Adrenal gland (tissue), 12 donors: ENCODE data around the gene GRIK1. TPM values are rescaled to one million over a fixed set of nuclear protein-coding genes. Genes with fewer than 3 reads are reported as not detected.

Experiments
- DNase-seq, 7 donors: peaks; one replicate each; pipeline ENCODE4 v3.0.0-alpha.2; 2019 to 2020
- H3K27ac ChIP-seq, 5 donors: fragments of 200-600 bp; sonication (generic) in 4 of 5; 1 replicate in 3 of 5; 2 replicates in 2 of 5; pipeline versions ENCODE4 v1.5.1 to v1.8.0; 2016 to 2020; ENCODE audit warnings: mild to moderate bottlenecking in 1 of 5
- H3K27me3 ChIP-seq: fragments of 200-600 bp; 2 replicates; pipeline ENCODE4 v1.8.0; 2021
- H3K36me3 ChIP-seq, 2 donors: fragments of 200-600 bp; replicated peaks in 1 of 2; 1 replicate in 1 of 2; 2 replicates in 1 of 2; pipeline versions ENCODE4 v1.5.1 to v1.8.0; 2018 to 2022
- H3K4me1 ChIP-seq, 2 donors: fragments of 200-600 bp; replicated peaks in 1 of 2; 1 replicate in 1 of 2; 2 replicates in 1 of 2; pipeline versions ENCODE4 v1.5.1 to v1.8.0; 2018 to 2021
- H3K4me3 ChIP-seq, 4 donors: fragments of 200-600 bp; sonication (generic) in 3 of 4; one replicate each; pipeline ENCODE4 v1.5.1; 2016 to 2018
- H3K9me3 ChIP-seq, 3 donors: fragments of 200-600 bp; sonication (generic) in 1 of 3; replicated peaks in 1 of 3; 1 replicate in 2 of 3; 2 replicates in 1 of 3; pipeline versions ENCODE4 v1.5.1 to v1.8.0; 2016 to 2021
- CTCF ChIP-seq, 6 experiments: fragments of 450-650 bp in 4 of 6; fragments of 200-600 bp in 2 of 6; sonication (generic) in 1 of 6; IDR thresholded peaks; 1 replicate in 5 of 6; 2 replicates in 1 of 6; pipeline versions ENCODE4 v1.5.1 to v1.8.0; 2016 to 2021; ENCODE audit warnings: antibody characterized with exemption in 6 of 6, mild to moderate bottlenecking in 2 of 6, moderate library complexity in 1 of 6
- POLR2A ChIP-seq, 2 donors: fragments of 450-650 bp; IDR thresholded peaks; one replicate each; pipeline ENCODE4 v1.6.1; 2017; ENCODE audit warnings: antibody characterized with exemption in 2 of 2, mild to moderate bottlenecking in 2 of 2, moderate library complexity in 1 of 2
- WGBS, 4 donors: extraction: QIAGEN DNeasy Blood & Tissue Kit in 2 of 4; methylation state at CpG; one replicate each; pipeline versions ENCODE4 v1.1.5 to v1.1.7; 2013 to 2017; 5-methylcytosine and 5-hydroxymethylcytosine counted together
- intact Hi-C, 2 donors: fragments of 100-400 bp; cut with DNase I; formaldehyde crosslinking; loops; one replicate each; pipeline versions ENCODE4 v1.14.1 to v1.15.0; 2022 to 2023
- polyA plus RNA-seq, 3 donors: library from polyadenylated mRNA; stranded (reverse); fragments of 200-250 nt in 2 of 3; fragments of 350-450 nt in 1 of 3; fragmentation: Illumina TruSeq in 1 of 3; extraction: RNeasy Lipid Tissue Mini Kit (QIAGEN cat#74804) in 1 of 3; gene quantifications; one replicate each; pipeline ENCODE4 v1.2.3, GENCODE V29; 2013 to 2014
- total RNA-seq, 9 donors: library from RNA; depleted of rRNA in 4 of 9; stranded (reverse); fragments of >200 nt in 4 of 9; fragments of 120-200 nt in 1 of 9; fragmentation: NEBNext Ultra II Directional in 1 of 9; extraction: Animal tissue kit (Norgen Biotek cat#: 25700) in 1 of 9; gene quantifications; one replicate each; pipeline versions ENCODE4 v1.1.0 to v1.2.4, GENCODE V29; 2013 to 2023
- donor health status: healthy with polysubstance abuse.
- donor health status: Bipolar disorder and iron deficiency.
- donor health status: DM: yes; HTN: yes; CAD: no.
- donor health status: DM: no; HTN: no; CAD: no.
- donor health status: DM: no; HTN: no; CAD: no.
- donor health status: DM: yes; HTN: yes; CAD: no.

Gene GRIK1
- total and polyA plus RNA-seq, 12 donors = 0.23 to 47.4 (median 8.1) TPM; not detected in 3

- Histone ChIP-seq H3K27me3 (no peaks in the 10 kb centered on the region), H3K9me3 (no peaks in the 10 kb centered on the region), H3K36me3 (no peaks in the 10 kb centered on the region), H3K4me1 (no peaks in the 10 kb centered on the region), H3K4me3 (no peak overlapping the region), H3K27ac (no peak overlapping the region)
- 80 to 91% (median 87%) methylated on average over 6 of the region's 6 CpGs for WGBS, 4 donors
- intact Hi-C loops = no loop called here
- no peak for TF ChIP-seq POLR2A (IDR thresholded peaks at IDR 0.05)
- no peak for TF ChIP-seq CTCF (IDR thresholded peaks at IDR 0.05)
- DNase-seq = no peak
These were observed 289.2 kb downstream of the GRIK1 start for GRCh38 chr21:29650523-29651022.

- H3K27ac ChIP-seq = no peak overlapping the region
- no peaks in the 10 kb centered on the region for H3K36me3 ChIP-seq
- intact Hi-C loops = no loop called here
- H3K4me1 ChIP-seq = no peaks in the 10 kb centered on the region
- H3K9me3 ChIP-seq = no peaks in the 10 kb centered on the region
- TF ChIP-seq CTCF (IDR thresholded peaks at IDR 0.05) (no peak), POLR2A (IDR thresholded peaks at IDR 0.05) (no peak)
- no peaks in the 10 kb centered on the region for H3K27me3 ChIP-seq
- WGBS, 4 donors = 76 to 81% (median 78%) methylated on average over 5 of the region's 5 CpGs
- H3K4me3 ChIP-seq = no peak overlapping the region
- DNase-seq = no peak
These were observed 290.4 kb downstream of the GRIK1 start for GRCh38 chr21:29649406-29649814.

DNA sequence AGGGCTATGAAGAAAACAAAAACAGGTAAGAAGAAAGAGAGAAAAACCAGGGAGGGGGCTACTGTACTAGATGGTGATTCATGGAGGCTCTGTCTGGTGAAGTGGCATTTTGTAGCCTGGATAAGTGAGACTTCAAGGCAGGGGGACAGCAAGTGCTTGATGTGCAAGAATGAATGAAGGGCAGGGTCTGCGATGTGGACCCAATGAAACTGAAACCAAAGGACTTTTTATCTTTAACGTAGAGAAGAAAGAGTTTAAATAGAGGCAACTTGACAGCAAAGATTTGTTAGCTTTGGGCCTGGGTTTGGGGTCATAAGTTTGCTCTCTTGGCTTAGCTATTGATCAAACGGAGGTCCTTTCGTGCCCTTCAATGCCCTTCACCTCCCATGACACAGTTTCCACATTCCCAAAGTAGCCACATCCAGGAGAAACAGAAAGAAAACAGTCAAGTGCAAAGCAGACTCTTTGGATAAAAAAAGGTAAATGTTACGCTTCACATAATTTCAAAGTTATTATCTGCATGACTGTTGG lies 291.0 kb downstream of the GRIK1 start:
- DNase-seq = no peak
- no peaks in the 10 kb centered on the region for H3K4me1 ChIP-seq
- H3K27me3 ChIP-seq = no peaks in the 10 kb centered on the region
- no peak overlapping the region for H3K4me3 ChIP-seq
- TF ChIP-seq CTCF (IDR thresholded peaks at IDR 0.05) = no peak
- no peak for TF ChIP-seq POLR2A (IDR thresholded peaks at IDR 0.05)
- WGBS, 4 donors = 65 to 79% (median 73%) methylated on average over 5 of the region's 5 CpGs
- no peaks in the 10 kb centered on the region for H3K36me3 ChIP-seq
- H3K9me3 ChIP-seq = no peaks in the 10 kb centered on the region
- no peak overlapping the region for H3K27ac ChIP-seq
- intact Hi-C loops = no loop called here

GRCh38 chr21:29647353-29647781 lies 292.4 kb downstream of the GRIK1 start:
- WGBS, 4 donors = 82 to 94% (median 88%) methylated on average over 5 of the region's 5 CpGs
- H3K27ac ChIP-seq = no peak overlapping the region
- no peak overlapping the region for H3K4me3 ChIP-seq
- no peaks in the 10 kb centered on the region for H3K4me1 ChIP-seq
- no peaks in the 10 kb centered on the region for H3K9me3 ChIP-seq
- intact Hi-C loops = no loop called here
- TF ChIP-seq CTCF (IDR thresholded peaks at IDR 0.05) (no peak), POLR2A (IDR thresholded peaks at IDR 0.05) (no peak)
- no peaks in the 10 kb centered on the region for H3K27me3 ChIP-seq
- DNase-seq = no peak
- no peaks in the 10 kb centered on the region for H3K36me3 ChIP-seq
